Keratinocyte (primary cell): ENCODE measurements around the gene C11orf86. TPM values are rescaled to one million over a fixed set of nuclear protein-coding genes. Genes with fewer than 3 reads are reported as not detected.

Experiments
- DNase-seq: peaks from one replicate; pipeline ENCODE4 v3.0.0-alpha.2; 2011; ENCODE audit warnings: low read depth, missing footprints, low spot score
- FAIRE-seq: peaks from 2 replicates; lab custom pipeline; 2011; peaks lifted over from hg19 to GRCh38; lab: Jason Lieb, UNC
- H2AFZ ChIP-seq: 2 replicates; pipeline ENCODE4 v1.6.0; 2012; ENCODE audit warnings: low read length, control low read depth, inconsistent platforms; ENCODE audit not compliant: control insufficient read depth
- H3K27ac ChIP-seq: 2 replicates; pipeline ENCODE4 v1.5.1; 2011; ENCODE audit warnings: low read length; ENCODE audit not compliant: control insufficient read depth, insufficient read depth
- H3K27me3 ChIP-seq: 3 replicates; pipeline ENCODE4 v1.6.0; 2011; ENCODE audit warnings: low read length; ENCODE audit not compliant: control insufficient read depth, insufficient read depth; ENCODE audit errors: extremely low read depth
- H3K36me3 ChIP-seq, 2 experiments: 2 replicates in 1 of 2; 3 replicates in 1 of 2; pipeline ENCODE4 v1.5.1; 2011; ENCODE audit warnings: low read length in 2 of 2, mild to moderate bottlenecking in 1 of 2; ENCODE audit not compliant: control insufficient read depth in 2 of 2, insufficient read depth in 2 of 2; ENCODE audit errors: extremely low read depth in 1 of 2
- H3K4me1 ChIP-seq: 3 replicates; pipeline ENCODE4 v1.5.1; 2011; ENCODE audit warnings: low read length; ENCODE audit not compliant: control insufficient read depth, insufficient read depth; ENCODE audit errors: extremely low read depth
- H3K4me2 ChIP-seq: 3 replicates; pipeline ENCODE4 v1.6.0; 2011; ENCODE audit warnings: low read depth, low read length; ENCODE audit not compliant: control insufficient read depth, insufficient read depth; ENCODE audit errors: extremely low read depth
- H3K4me3 ChIP-seq, 3 experiments: fragments of 200-600 bp in 1 of 3; sonication (generic) in 1 of 3; 2 replicates in 2 of 3; 3 replicates in 1 of 3; pipeline ENCODE4 v1.5.1; 2011 to 2016; ENCODE audit warnings: low read length in 3 of 3, mild to moderate bottlenecking in 3 of 3, control low read depth in 2 of 3, inconsistent platforms in 1 of 3, low read depth in 1 of 3, mixed read lengths in 1 of 3, mixed run types in 1 of 3, moderate library complexity in 1 of 3; ENCODE audit not compliant: control insufficient read depth in 2 of 3, insufficient read depth in 2 of 3; ENCODE audit errors: extremely low read depth in 1 of 3
- H3K79me2 ChIP-seq: 2 replicates; pipeline ENCODE4 v1.6.0; 2012; ENCODE audit warnings: low read length; ENCODE audit not compliant: control insufficient read depth, insufficient read depth
- H3K9ac ChIP-seq: 3 replicates; pipeline ENCODE4 v1.6.0; 2011; ENCODE audit warnings: low read length; ENCODE audit not compliant: control insufficient read depth, insufficient read depth; ENCODE audit errors: extremely low read depth
- H3K9me1 ChIP-seq: 3 replicates; pipeline ENCODE4 v1.6.0; 2011; ENCODE audit warnings: low read length; ENCODE audit not compliant: control insufficient read depth, insufficient read depth; ENCODE audit errors: extremely low read depth
- H3K9me3 ChIP-seq: 2 replicates; pipeline ENCODE4 v1.5.1; 2012; ENCODE audit warnings: low read depth, low read length; ENCODE audit not compliant: control insufficient read depth
- H4K20me1 ChIP-seq: 3 replicates; pipeline ENCODE4 v1.6.0; 2011; ENCODE audit warnings: low read length; ENCODE audit not compliant: control insufficient read depth, insufficient read depth; ENCODE audit errors: extremely low read depth
- CTCF ChIP-seq, 3 experiments: IDR thresholded peaks in 1 of 3; conservative IDR thresholded peaks in 1 of 3; optimal IDR thresholded peaks in 1 of 3; 2 replicates in 2 of 3; 3 replicates in 1 of 3; pipeline versions ENCODE3 to v1.5.1; 2011; ENCODE audit warnings: low read length in 3 of 3, mild to moderate bottlenecking in 3 of 3, moderate library complexity in 2 of 3, control low read depth in 1 of 3, inconsistent platforms in 1 of 3; ENCODE audit not compliant: insufficient read depth in 2 of 3; ENCODE audit errors: extremely low read depth in 1 of 3
- EZH2 ChIP-seq: IDR thresholded peaks from one replicate; pipeline ENCODE4 v1.6.1; 2012; ENCODE audit warnings: inconsistent platforms, mild to moderate bottlenecking, low read length, moderate library complexity
- dilution Hi-C: fragments of 300-500 bp; cut with MboI; formaldehyde crosslinking; loops from one replicate; pipeline ENCODE4 v1.7.0; 2020; ENCODE audit warnings: low sequenced_read_pairs; ENCODE audit not compliant: extremely low pct_ligation_motif_present
- polyA plus RNA-seq, 5 experiments: library from polyadenylated mRNA; depleted of rRNA in 3 of 5; stranded (reverse) in 3 of 5; stranded (forward) in 1 of 5; unstranded in 1 of 5; fragments of >200 nt; gene quantifications; 1 replicate in 1 of 5; 2 replicates in 3 of 5; 3 replicates in 1 of 5; pipeline versions ENCODE4 v1.2.1 to v1.2.3, GENCODE V29; 2011 to 2012; ENCODE audit warnings: missing spikeins in 2 of 5, low read depth in 1 of 5, low replicate concordance in 1 of 5

C11orf86 gene
- polyA plus RNA-seq, 1 donor (not counting 4 experiments of a cell fraction or from before 2014, with no cell fraction given): not detected

GRCh38 chr11:66964495-66964894, 10.6 kb upstream of the C11orf86 start:
- peaks cover 32% of the 10 kb centered on the region for H3K4me1 ChIP-seq
- H4K20me1 ChIP-seq: no peaks in the 10 kb centered on the region
- H3K4me3 ChIP-seq: no peak overlapping the region
- H3K9me1 ChIP-seq: no peaks in the 10 kb centered on the region
- no peak overlapping the region for H2AFZ ChIP-seq
- TF ChIP-seq EZH2 (no peak), CTCF (optimal IDR thresholded peaks at IDR 0.05 in 1 of 3, IDR thresholded peaks at IDR 0.05 in 1 of 3, conservative IDR thresholded peaks at IDR 0.05 in 1 of 3; ENCODE audit: extremely low read depth in 1 of 3, insufficient read depth in 2 of 3, low read length in 3 of 3) (no peak)
- no peak overlapping the region for H3K4me2 ChIP-seq
- H3K36me3 ChIP-seq: no peaks in the 10 kb centered on the region
- H3K9me3 ChIP-seq: no peaks in the 10 kb centered on the region
- dilution Hi-C loops: no loop called here
- FAIRE-seq (no peak), DNase-seq (no peak)
- no peak overlapping the region for H3K9ac ChIP-seq
- H3K79me2 ChIP-seq: no peaks in the 10 kb centered on the region
- no peak overlapping the region for H3K27ac ChIP-seq
- H3K27me3 ChIP-seq: no peaks in the 10 kb centered on the region

- dilution Hi-C loops: no loop called here
Measured at GRCh38 chr11:66966351-66966750, 8.8 kb upstream of the C11orf86 start.

More at GRCh38 chr11:66966351-66966750, 8.8 kb upstream of the C11orf86 start:
- no peak for DNase-seq
- H3K9me3 ChIP-seq: no peaks in the 10 kb centered on the region
- no peaks in the 10 kb centered on the region for H3K36me3 ChIP-seq
- H3K27me3 ChIP-seq: no peaks in the 10 kb centered on the region
- H3K79me2 ChIP-seq: no peaks in the 10 kb centered on the region
- FAIRE-seq: no peak
- TF ChIP-seq CTCF (optimal IDR thresholded peaks at IDR 0.05 in 1 of 3, IDR thresholded peaks at IDR 0.05 in 1 of 3, conservative IDR thresholded peaks at IDR 0.05 in 1 of 3; ENCODE audit: extremely low read depth in 1 of 3, insufficient read depth in 2 of 3, low read length in 3 of 3) (no peak), EZH2 (no peak)
- no peak overlapping the region for H3K4me2 ChIP-seq
- H4K20me1 ChIP-seq: no peaks in the 10 kb centered on the region
- H3K27ac ChIP-seq: no peak overlapping the region
- no peak overlapping the region for H2AFZ ChIP-seq
- no peak overlapping the region for H3K9ac ChIP-seq
- H3K4me3 ChIP-seq: no peak overlapping the region
- no peaks in the 10 kb centered on the region for H3K9me1 ChIP-seq
- peaks cover 50% of the 10 kb centered on the region for H3K4me1 ChIP-seq
